D721Med (cell line): ENCODE data around the gene SKAP1.

Experiments
- DNase-seq: peaks from one replicate; pipeline ENCODE4 v3.0.0; 2011; ENCODE audit warnings: low spot score; ENCODE audit not compliant: insufficient read length
- FAIRE-seq: peaks from 2 replicates; lab custom pipeline; 2011; peaks lifted over from hg19 to GRCh38; lab: Jason Lieb, UNC
- TF ChIP-seq, protein P1 (sequence below): IDR thresholded peaks from 2 replicates; pipeline ENCODE4 v1.5.1; 2012; ENCODE audit warnings: mild to moderate bottlenecking, control low read depth; ENCODE audit not compliant: insufficient read depth; ENCODE audit errors: missing control alignments

SKAP1 gene

DNA sequence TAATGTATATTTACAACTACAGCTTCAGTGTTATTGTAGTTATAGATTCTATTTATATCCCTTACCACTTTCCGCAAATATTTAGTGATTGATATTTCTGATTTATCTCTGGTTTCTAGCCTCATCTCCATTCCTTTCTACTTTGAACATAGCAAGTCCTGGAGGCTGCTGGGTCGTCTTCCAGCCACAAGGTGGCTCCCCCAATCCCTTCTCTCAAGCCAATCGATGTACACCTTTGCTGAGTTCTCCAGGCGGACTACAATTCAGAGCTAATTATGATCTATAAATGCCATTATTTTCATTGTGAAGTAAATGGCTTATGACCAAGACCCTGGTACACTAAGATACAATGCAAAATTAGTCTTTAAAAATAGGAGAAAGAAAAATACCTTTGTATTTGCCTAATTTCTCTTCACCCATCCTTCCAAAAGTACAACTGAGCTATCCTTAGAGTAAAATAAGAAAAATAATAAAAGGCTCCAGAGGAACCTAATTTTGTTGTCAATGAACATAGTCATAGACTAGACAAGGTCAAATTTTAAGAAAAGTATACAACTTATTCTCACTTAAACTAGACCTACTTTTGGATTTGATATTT, 122.1 kb downstream of the SKAP1 start:
- DNase-seq (no peak), FAIRE-seq (no peak)
- TF ChIP-seq, protein P1, sequence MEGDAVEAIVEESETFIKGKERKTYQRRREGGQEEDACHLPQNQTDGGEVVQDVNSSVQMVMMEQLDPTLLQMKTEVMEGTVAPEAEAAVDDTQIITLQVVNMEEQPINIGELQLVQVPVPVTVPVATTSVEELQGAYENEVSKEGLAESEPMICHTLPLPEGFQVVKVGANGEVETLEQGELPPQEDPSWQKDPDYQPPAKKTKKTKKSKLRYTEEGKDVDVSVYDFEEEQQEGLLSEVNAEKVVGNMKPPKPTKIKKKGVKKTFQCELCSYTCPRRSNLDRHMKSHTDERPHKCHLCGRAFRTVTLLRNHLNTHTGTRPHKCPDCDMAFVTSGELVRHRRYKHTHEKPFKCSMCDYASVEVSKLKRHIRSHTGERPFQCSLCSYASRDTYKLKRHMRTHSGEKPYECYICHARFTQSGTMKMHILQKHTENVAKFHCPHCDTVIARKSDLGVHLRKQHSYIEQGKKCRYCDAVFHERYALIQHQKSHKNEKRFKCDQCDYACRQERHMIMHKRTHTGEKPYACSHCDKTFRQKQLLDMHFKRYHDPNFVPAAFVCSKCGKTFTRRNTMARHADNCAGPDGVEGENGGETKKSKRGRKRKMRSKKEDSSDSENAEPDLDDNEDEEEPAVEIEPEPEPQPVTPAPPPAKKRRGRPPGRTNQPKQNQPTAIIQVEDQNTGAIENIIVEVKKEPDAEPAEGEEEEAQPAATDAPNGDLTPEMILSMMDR: peak; percentile 84

DNA sequence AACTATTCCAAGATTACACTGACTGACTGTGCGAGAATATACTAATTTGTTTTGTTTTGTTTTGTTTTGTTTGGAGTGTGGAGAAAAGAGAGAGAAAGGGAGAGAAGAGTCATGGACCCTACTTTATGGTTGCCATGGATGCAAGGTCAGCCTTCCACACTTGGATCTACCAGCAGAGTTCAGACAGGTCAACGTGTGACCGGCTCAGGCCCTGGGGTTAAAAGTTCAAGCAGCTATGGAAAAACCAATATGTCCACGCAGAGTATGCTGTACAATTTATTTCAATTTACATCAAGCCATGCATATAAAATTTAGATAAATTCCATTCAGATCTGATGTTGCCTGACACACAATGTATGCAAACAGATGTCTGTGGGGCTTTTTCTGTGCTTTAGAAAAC, 122.8 kb downstream of the SKAP1 start:
- DNase-seq (no peak), FAIRE-seq (no peak)
- TF ChIP-seq, protein P1: no peak

DNA sequence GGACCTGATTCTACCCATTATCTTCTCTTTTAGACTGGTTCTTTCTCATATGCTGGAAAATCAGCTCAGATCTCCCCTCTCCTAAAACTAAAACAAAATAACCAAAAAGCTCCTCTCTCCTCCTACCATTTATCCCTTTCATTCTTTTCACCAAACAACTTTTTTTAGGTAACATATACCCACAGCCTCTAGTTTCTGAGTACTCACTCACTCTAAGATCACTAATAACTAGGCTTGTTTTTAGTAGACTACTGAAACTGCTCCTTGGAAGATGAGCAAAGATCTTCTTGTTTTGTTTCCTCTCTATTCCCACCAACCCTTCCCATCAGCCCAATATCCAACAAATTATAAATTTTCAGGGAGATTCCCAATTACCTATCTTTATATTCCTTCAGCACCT, 129.0 kb downstream of the SKAP1 start:
- FAIRE-seq (no peak), DNase-seq (no peak)
- TF ChIP-seq, protein P1: no peak

DNA sequence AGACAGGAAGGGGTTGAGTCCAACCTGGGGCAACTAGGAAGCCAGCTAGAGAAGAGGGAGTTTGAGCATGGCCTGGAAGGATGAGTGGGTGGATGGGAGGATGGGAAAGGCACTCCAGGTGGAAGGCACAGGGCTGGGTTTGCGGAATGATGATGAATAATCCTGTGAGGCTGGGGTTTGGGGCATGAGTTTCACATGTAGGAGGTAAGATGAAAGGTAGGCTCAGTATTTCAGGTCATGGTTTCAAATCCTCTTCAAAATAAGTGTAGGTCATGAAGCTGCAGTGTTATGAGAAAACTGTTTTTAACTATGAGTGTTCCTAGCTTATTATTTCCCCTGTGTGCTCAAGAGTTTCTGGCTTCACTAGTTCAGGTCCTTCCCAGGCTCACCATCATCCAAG, 130.3 kb downstream of the SKAP1 start:
- FAIRE-seq (no peak), DNase-seq (no peak)
- TF ChIP-seq, protein P1: no peak

DNA sequence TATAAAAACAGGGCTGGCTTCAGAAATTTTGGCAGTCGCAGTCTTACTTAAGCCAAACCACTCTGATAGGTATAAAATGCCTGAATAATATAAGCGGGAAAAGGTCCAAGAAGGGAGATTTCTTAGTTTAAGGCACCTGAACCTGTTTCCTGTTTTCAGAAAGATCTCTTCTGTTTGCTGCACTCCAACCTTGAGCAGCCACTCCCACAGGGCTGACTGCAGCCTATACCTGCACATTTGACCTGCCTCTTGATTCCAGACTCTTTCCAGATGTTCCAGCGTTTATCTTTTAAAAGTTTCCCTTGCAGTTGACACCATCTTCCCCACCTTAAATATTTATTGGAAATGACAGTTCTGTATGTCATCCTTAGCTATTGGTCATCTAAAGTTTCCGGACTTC, 132.2 kb downstream of the SKAP1 start:
- TF ChIP-seq, protein P1: no peak
- no peak for DNase-seq
- no peak for FAIRE-seq

DNA sequence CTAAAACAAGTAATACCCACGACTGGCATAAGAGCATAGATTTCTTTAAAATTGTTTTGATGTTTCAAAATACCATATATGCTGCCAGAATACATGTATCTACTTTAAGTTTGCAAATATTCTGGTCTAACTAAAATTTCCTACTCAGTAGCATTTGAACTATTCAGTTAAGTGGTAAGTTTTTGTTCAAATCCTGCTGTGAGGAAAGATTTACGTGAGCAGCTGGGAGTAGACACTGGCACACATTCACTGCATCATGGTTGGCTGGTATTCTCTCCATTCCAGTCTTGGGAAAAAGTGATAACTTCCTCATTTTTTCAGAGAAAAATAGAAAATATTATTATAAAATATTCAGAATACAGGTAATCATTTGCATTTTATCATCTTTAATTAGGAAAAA, 133.6 kb downstream of the SKAP1 start:
- no peak for DNase-seq
- no peak for FAIRE-seq
- TF ChIP-seq, protein P1: no peak

DNA sequence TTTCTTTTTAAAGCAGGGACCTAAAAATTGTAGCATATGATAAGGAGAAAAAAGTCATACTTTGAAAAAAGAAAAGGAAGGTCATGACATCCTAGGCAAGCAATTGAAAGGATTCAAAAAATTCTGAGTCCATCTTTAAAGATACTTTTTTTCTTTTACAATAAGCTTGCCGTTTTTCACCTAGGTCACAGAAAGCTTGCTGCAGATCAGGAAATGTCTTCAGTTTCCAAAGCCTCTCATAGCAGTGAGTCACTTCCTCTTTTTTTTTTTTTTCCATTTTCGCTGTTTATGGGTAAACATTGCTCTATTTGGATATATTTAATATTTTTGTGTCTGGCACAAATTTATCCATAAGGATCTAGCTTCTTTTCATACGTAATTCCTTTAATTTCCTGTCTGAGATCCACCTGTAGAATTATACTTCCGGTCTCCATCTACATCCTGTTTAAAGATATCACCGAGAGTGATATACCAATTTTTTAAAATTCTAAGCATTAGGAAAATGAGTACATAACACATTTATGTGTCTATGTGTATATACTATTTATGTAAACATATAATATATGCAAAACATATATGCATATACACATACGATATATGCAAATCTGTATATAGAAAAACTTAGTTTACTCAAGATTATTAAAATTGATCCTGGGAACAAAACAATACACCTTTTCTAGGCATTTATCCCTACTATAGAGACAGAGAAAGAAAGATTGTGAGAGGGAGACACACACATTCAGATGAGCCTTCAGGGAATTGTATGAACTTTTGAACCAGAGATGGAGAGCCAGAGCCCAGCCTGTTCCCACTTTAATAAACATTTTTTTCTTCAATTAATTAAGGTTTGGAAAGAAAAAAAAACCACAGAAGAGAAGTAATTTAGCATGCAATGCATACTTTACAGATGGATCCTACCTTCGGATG, 134.4 kb downstream of the SKAP1 start:
- DNase-seq (no peak), FAIRE-seq (no peak)
- TF ChIP-seq, protein P1: no peak
